ENCODE measurements around the gene IWS1.

GRCh38 chr2:127532296-127532695, 6.0 kb upstream of the IWS1 start:
- TF ChIP-seq POLR2A (IDR thresholded peaks at IDR 0.05; ENCODE audit: low read depth, low read length) (no peak), ZNF622 (IDR thresholded peaks at IDR 0.05) (no peak), CHD4 (IDR thresholded peaks at IDR 0.05) (no peak), EZH2 (IDR thresholded peaks at IDR 0.05; ENCODE audit: borderline replicate concordance, control insufficient read depth, low read depth, low read length) (no peak), LARP7 (IDR thresholded peaks at IDR 0.05) (no peak), E2F4 (IDR thresholded peaks at IDR 0.05; ENCODE audit: low read depth, low read length) (no peak), CBX5 (IDR thresholded peaks at IDR 0.05; ENCODE audit: low read depth) (no peak), TCF3 (IDR thresholded peaks at IDR 0.05; ENCODE audit: borderline replicate concordance, insufficient read depth, low read depth, low read length) (no peak), HDAC2 (IDR thresholded peaks at IDR 0.05) (no peak)

All from GM12878 (cell line).